NCI-H1694 treated with DMSO at 0.1 percent for 48 hours (cell line): ENCODE results near the gene MUC5AC.
"Not testable (repeated sequence)": the region's sequence is repeated elsewhere in the genome, so short reads cannot be mapped to it uniquely, and the experiment has no call there.

Experiments used
- DNase-seq: peaks from one replicate; lab custom pipeline; 2025; lab: John Stamatoyannopoulos, UW

The MUC5AC gene

GRCh38 chr11:1208394-1209261 lies 50.9 kb downstream of the MUC5AC start:
- no peak for DNase-seq

- no peak for DNase-seq
Measured at GRCh38 chr11:1209371-1210057, 51.8 kb downstream of the MUC5AC start.

GRCh38 chr11:1211838-1212237 lies 54.1 kb downstream of the MUC5AC start:
- no peak for DNase-seq

GRCh38 chr11:1215826-1216225 lies 58.1 kb downstream of the MUC5AC start:
- not testable (repeated sequence) for DNase-seq

- no peak for DNase-seq
Measured at GRCh38 chr11:1217151-1217550, 59.4 kb downstream of the MUC5AC start.

- DNase-seq = no peak
Measured at GRCh38 chr11:1218256-1218787, 60.6 kb downstream of the MUC5AC start.

- DNase-seq = no peak
Measured at GRCh38 chr11:1218788-1219445, 61.2 kb downstream of the MUC5AC start.

GRCh38 chr11:1219446-1219833 lies 61.7 kb downstream of the MUC5AC start:
- DNase-seq = no peak

GRCh38 chr11:1219834-1220815 lies 62.4 kb downstream of the MUC5AC start:
- DNase-seq = no peak

- DNase-seq = no peak
Measured at GRCh38 chr11:1220941-1221721, 63.4 kb downstream of the MUC5AC start.

GRCh38 chr11:1221848-1222311 lies 64.1 kb downstream of the MUC5AC start:
- no peak for DNase-seq

GRCh38 chr11:1222491-1223345 lies 65.0 kb downstream of the MUC5AC start, which contains the start of gene MUC5B:
TSS of gene MUC5B (plus strand) at chr11:1223066. CDS start at chr11:1223124, 58 bp downstream.
- no peak for DNase-seq

GRCh38 chr11:1223346-1224110 lies 65.8 kb downstream of the MUC5AC start:
- DNase-seq = no peak

GRCh38 chr11:1224111-1224490 lies 66.3 kb downstream of the MUC5AC start:
- DNase-seq = no peak

GRCh38 chr11:1224491-1225385 lies 67.0 kb downstream of the MUC5AC start:
- no peak for DNase-seq

GRCh38 chr11:1225386-1226225 lies 67.9 kb downstream of the MUC5AC start:
- no peak for DNase-seq
